ENCODE data around the gene ZNF138.

ZNF138 gene

GRCh38 chr7:64872351-64873154, 78.3 kb downstream of the ZNF138 start:
- H3K36me3 ChIP-seq (ENCODE audit: control insufficient read depth, insufficient read depth, low read length) = no peaks in the 10 kb centered on the region

GRCh38 chr7:64873155-64873500, 78.9 kb downstream of the ZNF138 start:
- Histone ChIP-seq H3K9ac (ENCODE audit: low read length) (no peak overlapping the region), H3K27me3 (ENCODE audit: control insufficient read depth, insufficient read depth, low read length) (no peaks in the 10 kb centered on the region), H3K27ac (ENCODE audit: low read depth, low read length) (no peak overlapping the region), H3K4me1 (ENCODE audit: control insufficient read depth, insufficient read depth, low read length) (peaks cover 3% of the 10 kb centered on the region), H3K4me3 (ENCODE audit: low read length) (no peak overlapping the region), H3K36me3 (ENCODE audit: control insufficient read depth, insufficient read depth, low read length) (no peaks in the 10 kb centered on the region)

More at GRCh38 chr7:64872351-64873154, 78.3 kb downstream of the ZNF138 start:
- Histone ChIP-seq H3K27me3 (ENCODE audit: control insufficient read depth, insufficient read depth, low read length) (no peaks in the 10 kb centered on the region), H3K27ac (ENCODE audit: low read depth, low read length) (no peak overlapping the region), H3K4me3 (ENCODE audit: low read length) (no peak overlapping the region), H3K4me1 (ENCODE audit: control insufficient read depth, insufficient read depth, low read length) (peaks cover 3% of the 10 kb centered on the region), H3K9ac (ENCODE audit: low read length) (no peak overlapping the region)

- Histone ChIP-seq H3K36me3 (ENCODE audit: control insufficient read depth, insufficient read depth, low read length) (no peaks in the 10 kb centered on the region), H3K27ac (ENCODE audit: low read depth, low read length) (no peak overlapping the region), H3K4me1 (ENCODE audit: control insufficient read depth, insufficient read depth, low read length) (peaks cover 3% of the 10 kb centered on the region), H3K27me3 (ENCODE audit: control insufficient read depth, insufficient read depth, low read length) (no peaks in the 10 kb centered on the region), H3K9ac (ENCODE audit: low read length) (no peak overlapping the region), H3K4me3 (ENCODE audit: low read length) (no peak overlapping the region)
These were observed 79.3 kb downstream of the ZNF138 start for GRCh38 chr7:64873517-64873916.

GRCh38 chr7:64874114-64874513, 79.9 kb downstream of the ZNF138 start:
- H3K4me3 ChIP-seq (ENCODE audit: low read length) = no peak overlapping the region
- no peak overlapping the region for H3K27ac ChIP-seq (ENCODE audit: low read depth, low read length)
- H3K36me3 ChIP-seq (ENCODE audit: control insufficient read depth, insufficient read depth, low read length) = no peaks in the 10 kb centered on the region
- peaks cover 3% of the 10 kb centered on the region for H3K4me1 ChIP-seq (ENCODE audit: control insufficient read depth, insufficient read depth, low read length)
- no peak overlapping the region for H3K9ac ChIP-seq (ENCODE audit: low read length)
- no peaks in the 10 kb centered on the region for H3K27me3 ChIP-seq (ENCODE audit: control insufficient read depth, insufficient read depth, low read length)

GRCh38 chr7:64874562-64875250, 80.5 kb downstream of the ZNF138 start:
- H3K4me3 ChIP-seq (ENCODE audit: low read length) = no peak overlapping the region
- no peaks in the 10 kb centered on the region for H3K36me3 ChIP-seq (ENCODE audit: control insufficient read depth, insufficient read depth, low read length)
- no peak overlapping the region for H3K27ac ChIP-seq (ENCODE audit: low read depth, low read length)
- H3K4me1 ChIP-seq (ENCODE audit: control insufficient read depth, insufficient read depth, low read length) = peaks cover 3% of the 10 kb centered on the region
- H3K27me3 ChIP-seq (ENCODE audit: control insufficient read depth, insufficient read depth, low read length) = no peaks in the 10 kb centered on the region
- no peak overlapping the region for H3K9ac ChIP-seq (ENCODE audit: low read length)

GRCh38 chr7:64875258-64875657, 81.0 kb downstream of the ZNF138 start:
- Histone ChIP-seq H3K36me3 (ENCODE audit: control insufficient read depth, insufficient read depth, low read length) (no peaks in the 10 kb centered on the region), H3K27me3 (ENCODE audit: control insufficient read depth, insufficient read depth, low read length) (no peaks in the 10 kb centered on the region), H3K4me3 (ENCODE audit: low read length) (no peak overlapping the region), H3K27ac (ENCODE audit: low read depth, low read length) (no peak overlapping the region), H3K4me1 (ENCODE audit: control insufficient read depth, insufficient read depth, low read length) (peaks cover 3% of the 10 kb centered on the region), H3K9ac (ENCODE audit: low read length) (no peak overlapping the region)

GRCh38 chr7:64875658-64876406, 81.6 kb downstream of the ZNF138 start:
- Histone ChIP-seq H3K9ac (ENCODE audit: low read length) (no peak overlapping the region), H3K4me1 (ENCODE audit: control insufficient read depth, insufficient read depth, low read length) (peaks cover 3% of the 10 kb centered on the region), H3K4me3 (ENCODE audit: low read length) (no peak overlapping the region), H3K36me3 (ENCODE audit: control insufficient read depth, insufficient read depth, low read length) (no peaks in the 10 kb centered on the region), H3K27ac (ENCODE audit: low read depth, low read length) (no peak overlapping the region), H3K27me3 (ENCODE audit: control insufficient read depth, insufficient read depth, low read length) (no peaks in the 10 kb centered on the region)

GRCh38 chr7:64876792-64877713, 82.8 kb downstream of the ZNF138 start:
- no peaks in the 10 kb centered on the region for H3K36me3 ChIP-seq (ENCODE audit: control insufficient read depth, insufficient read depth, low read length)
- no peak overlapping the region for H3K9ac ChIP-seq (ENCODE audit: low read length)
- H3K4me3 ChIP-seq (ENCODE audit: low read length) = peak overlapping the region; percentile 62
- peaks cover 9% of the 10 kb centered on the region for H3K4me1 ChIP-seq (ENCODE audit: control insufficient read depth, insufficient read depth, low read length)
- no peak overlapping the region for H3K27ac ChIP-seq (ENCODE audit: low read depth, low read length)
- no peaks in the 10 kb centered on the region for H3K27me3 ChIP-seq (ENCODE audit: control insufficient read depth, insufficient read depth, low read length)

GRCh38 chr7:64877714-64878610, 83.7 kb downstream of the ZNF138 start:
- Histone ChIP-seq H3K36me3 (ENCODE audit: control insufficient read depth, insufficient read depth, low read length) (no peaks in the 10 kb centered on the region), H3K4me3 (ENCODE audit: low read length) (peak overlapping the region; percentile 62), H3K27ac (ENCODE audit: low read depth, low read length) (no peak overlapping the region), H3K4me1 (ENCODE audit: control insufficient read depth, insufficient read depth, low read length) (peaks cover 9% of the 10 kb centered on the region), H3K27me3 (ENCODE audit: control insufficient read depth, insufficient read depth, low read length) (no peaks in the 10 kb centered on the region), H3K9ac (ENCODE audit: low read length) (no peak overlapping the region)

GRCh38 chr7:64878684-64879083, 84.5 kb downstream of the ZNF138 start:
- Histone ChIP-seq H3K4me3 (ENCODE audit: low read length) (no peak overlapping the region), H3K4me1 (ENCODE audit: control insufficient read depth, insufficient read depth, low read length) (peaks cover 9% of the 10 kb centered on the region), H3K9ac (ENCODE audit: low read length) (no peak overlapping the region), H3K27ac (ENCODE audit: low read depth, low read length) (no peak overlapping the region), H3K36me3 (ENCODE audit: control insufficient read depth, insufficient read depth, low read length) (no peaks in the 10 kb centered on the region), H3K27me3 (ENCODE audit: control insufficient read depth, insufficient read depth, low read length) (no peaks in the 10 kb centered on the region)

- H3K27me3 ChIP-seq (ENCODE audit: control insufficient read depth, insufficient read depth, low read length) = no peaks in the 10 kb centered on the region
- H3K4me3 ChIP-seq (ENCODE audit: low read length) = no peak overlapping the region
- no peaks in the 10 kb centered on the region for H3K36me3 ChIP-seq (ENCODE audit: control insufficient read depth, insufficient read depth, low read length)
- peaks cover 9% of the 10 kb centered on the region for H3K4me1 ChIP-seq (ENCODE audit: control insufficient read depth, insufficient read depth, low read length)
- H3K9ac ChIP-seq (ENCODE audit: low read length) = no peak overlapping the region
- H3K27ac ChIP-seq (ENCODE audit: low read depth, low read length) = no peak overlapping the region
These were observed 85.0 kb downstream of the ZNF138 start for GRCh38 chr7:64879086-64879730.

Data from rectal smooth muscle tissue (tissue), 1 donor.